K562 (cell line): ENCODE data around the gene CDKN1C. TPM values are rescaled to one million over a fixed set of nuclear protein-coding genes. Genes with fewer than 3 reads are reported as not detected.
A peak's percentile ranks its signal among the peaks of the same experiment; 100 is the strongest.

Experiments used
- CBFB ChIP-seq: sonication (generic); formaldehyde crosslinking; IDR thresholded peaks from 2 replicates; pipeline ENCODE4 v1.4.0; 2020; ENCODE audit warnings: mild to moderate bottlenecking, missing genetic modification reagents
- CUX1 ChIP-seq: fragments of 200-800 bp; sonication (Bioruptor generic); IDR thresholded peaks from 2 replicates; pipeline ENCODE4 v1.6.1; 2016; ENCODE audit warnings: missing genetic modification characterization, missing compliant biosample characterization
- FIP1L1 ChIP-seq: fragments of 200-400 bp; formaldehyde crosslinking; IDR thresholded peaks from 2 replicates; pipeline ENCODE4 v1.6.1; 2018; ENCODE audit warnings: mild to moderate bottlenecking, low read depth, low read length; ENCODE audit not compliant: poor library complexity, severe bottlenecking
- MAZ ChIP-seq, 2 experiments: fragments of 450-650 bp in 1 of 2; sonication (generic) in 1 of 2; formaldehyde crosslinking; IDR thresholded peaks in 1 of 2; conservative IDR thresholded peaks in 1 of 2; 2 replicates each; pipeline versions ENCODE4 v1.4.0 to v1.5.0; 2020; ENCODE audit warnings: mild to moderate bottlenecking in 1 of 2, missing genetic modification reagents in 1 of 2
- NRF1 ChIP-seq, 2 experiments: fragments of 450-650 bp; IDR thresholded peaks in 1 of 2; conservative IDR thresholded peaks in 1 of 2; 2 replicates each; pipeline ENCODE4 v1.6.1; 2014; ENCODE audit warnings: mild to moderate bottlenecking in 2 of 2
- PCBP1 ChIP-seq: fragments of 200-400 bp; formaldehyde crosslinking; IDR thresholded peaks from 2 replicates; pipeline ENCODE4 v1.6.1; 2018; ENCODE audit warnings: mild to moderate bottlenecking, low read depth, low read length; ENCODE audit not compliant: poor library complexity, severe bottlenecking
- PRMT5 ChIP-seq: sonication (generic); formaldehyde crosslinking; IDR thresholded peaks from 2 replicates; pipeline ENCODE4 v1.5.0; 2020; ENCODE audit warnings: missing genetic modification reagents
- ZBTB7A ChIP-seq: IDR thresholded peaks from 2 replicates; pipeline ENCODE4 v1.6.1; 2011; ENCODE audit warnings: low read depth, mild to moderate bottlenecking, low read length, moderate library complexity, borderline replicate concordance; ENCODE audit not compliant: control insufficient read depth
- ZNF407 ChIP-seq: fragments of 450-650 bp; IDR thresholded peaks from 2 replicates; pipeline ENCODE4 v1.6.1; 2016; ENCODE audit warnings: low read depth
- polyA plus RNA-seq, 8 experiments: library from polyadenylated mRNA; depleted of rRNA in 4 of 8; stranded (reverse) in 5 of 8; unstranded in 3 of 8; fragments of >200 nt; fragmentation: Nextera tagmentation in 2 of 8; fragmentation: Illumina TruSeq in 1 of 8; extraction: Ambion mirVana in 2 of 8; extraction: Trizol in 1 of 8; gene quantifications; 2 replicates each; pipeline versions ENCODE4 v1.2.1 to v1.2.3, GENCODE V29; 2011 to 2014; ENCODE audit warnings: inconsistent platforms in 1 of 8, missing spikeins in 1 of 8
- total RNA-seq, 7 experiments: library from RNA; depleted of rRNA in 6 of 7; stranded (reverse); fragments of >200 nt in 6 of 7; fragmentation: Illumina TruSeq in 2 of 7; extraction: Trizol in 2 of 7; gene quantifications; 2 replicates each; pipeline versions ENCODE4 v1.2.1 to v1.2.3, GENCODE V29; 2011 to 2021; ENCODE audit warnings: low replicate concordance in 1 of 7
- TF ChIP-seq, protein P1 (sequence below): sonication (generic); formaldehyde crosslinking; IDR thresholded peaks from 2 replicates; pipeline ENCODE4 v1.8.0; 2022; ENCODE audit warnings: mild to moderate bottlenecking, missing genetic modification reagents

CDKN1C gene
- total and polyA plus RNA-seq, 9 of the 15 experiments (the other 6 are each of a cell fraction or from before 2014, with no cell fraction given), result 2.8 to 21.1 (median 9.3) TPM

DNA sequence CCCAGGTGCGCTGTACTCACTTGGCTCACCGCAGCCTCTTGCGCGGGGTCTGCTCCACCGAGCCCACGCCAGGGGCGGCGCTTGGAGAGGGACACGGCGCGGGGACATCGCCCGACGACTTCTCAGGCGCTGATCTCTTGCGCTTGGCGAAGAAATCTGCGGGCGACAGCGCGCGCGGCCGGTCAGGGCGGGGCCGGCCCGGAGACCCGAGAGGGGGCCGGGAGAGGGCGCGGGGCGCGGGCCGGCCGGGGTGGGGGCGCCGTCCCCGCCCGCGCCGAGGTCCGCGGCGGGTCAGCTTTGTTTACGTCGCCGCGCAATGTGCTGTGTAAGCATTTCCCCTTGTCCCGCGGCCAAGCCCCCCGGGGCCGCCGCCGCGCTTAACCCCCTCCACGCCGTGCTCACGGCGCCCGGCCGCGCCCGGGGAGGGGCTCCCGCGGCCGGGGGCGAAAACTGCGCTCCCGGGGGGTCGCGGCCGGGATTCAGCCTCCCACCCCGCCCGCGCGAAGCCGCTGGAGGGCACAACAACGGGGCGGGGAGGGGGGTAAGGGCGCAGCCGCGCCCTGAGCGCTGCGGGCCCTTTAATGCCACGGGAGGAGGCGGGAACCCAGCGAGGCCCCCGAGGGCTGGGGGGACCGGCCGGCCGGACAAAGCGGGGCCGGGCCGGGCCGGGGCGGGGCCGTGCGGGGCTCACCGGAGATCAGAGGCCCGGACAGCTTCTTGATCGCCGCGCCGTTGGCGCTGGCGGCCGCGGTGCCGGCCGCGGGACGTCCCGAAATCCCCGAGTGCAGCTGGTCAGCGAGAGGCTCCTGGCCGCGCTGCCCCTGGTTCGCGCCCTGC, 1.4 kb downstream of the CDKN1C start (continued):
- TF ChIP-seq CUX1 (no peak), ZNF407 (no peak), ZBTB7A (peak; percentile 78; the same call in 1 of the 2 replicates), CBFB (CRISPR knock-in tag) (no peak), MAZ (CRISPR knock-in tag; conservative IDR thresholded peaks at IDR 0.05 in 1 of 2, IDR thresholded peaks at IDR 0.05 in 1 of 2) (peak in 1 of 2 experiments; percentile 55; a peak in 1 of 4 replicates), PRMT5 (CRISPR knock-in tag) (no peak), NRF1 (conservative IDR thresholded peaks at IDR 0.05 in 1 of 2, IDR thresholded peaks at IDR 0.05 in 1 of 2) (0 out of 4 replicates have a peak, but pooled peaks of 1 of the 2 experiments have one; percentile 24), FIP1L1 (peak; percentile 53), PCBP1 (peak; percentile 51)
- TF ChIP-seq, protein P1, sequence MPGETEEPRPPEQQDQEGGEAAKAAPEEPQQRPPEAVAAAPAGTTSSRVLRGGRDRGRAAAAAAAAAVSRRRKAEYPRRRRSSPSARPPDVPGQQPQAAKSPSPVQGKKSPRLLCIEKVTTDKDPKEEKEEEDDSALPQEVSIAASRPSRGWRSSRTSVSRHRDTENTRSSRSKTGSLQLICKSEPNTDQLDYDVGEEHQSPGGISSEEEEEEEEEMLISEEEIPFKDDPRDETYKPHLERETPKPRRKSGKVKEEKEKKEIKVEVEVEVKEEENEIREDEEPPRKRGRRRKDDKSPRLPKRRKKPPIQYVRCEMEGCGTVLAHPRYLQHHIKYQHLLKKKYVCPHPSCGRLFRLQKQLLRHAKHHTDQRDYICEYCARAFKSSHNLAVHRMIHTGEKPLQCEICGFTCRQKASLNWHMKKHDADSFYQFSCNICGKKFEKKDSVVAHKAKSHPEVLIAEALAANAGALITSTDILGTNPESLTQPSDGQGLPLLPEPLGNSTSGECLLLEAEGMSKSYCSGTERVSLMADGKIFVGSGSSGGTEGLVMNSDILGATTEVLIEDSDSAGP (CRISPR knock-in tag), result peak; percentile 85
